Measurements from ENCODE around the gene HHAT. TPM values are rescaled to one million over a fixed set of nuclear protein-coding genes. Genes with fewer than 3 reads are reported as not detected.

The HHAT gene
- total and polyA plus RNA-seq, 2 donors (not counting 3 experiments of a cell fraction or from before 2014, with no cell fraction given): 2.4 to 4.3 TPM

- Histone ChIP-seq H3K27ac (ENCODE audit: insufficient read depth, low read depth, low read length) (no peak overlapping the region), H3K9ac (replicated peaks; ENCODE audit: extremely low read depth, insufficient read depth, low read length) (no peak overlapping the region), H3K4me2 (ENCODE audit: insufficient read depth, low read length) (no peak overlapping the region), H3K9me1 (replicated peaks; ENCODE audit: control insufficient read depth, extremely low read depth, insufficient read depth, low read length) (no peaks in the 10 kb centered on the region), H3K36me3 (ENCODE audit: control insufficient read depth in 2 of 2, extremely low read depth in 1 of 2, insufficient read depth in 2 of 2, low read length in 2 of 2) (no peaks in the 10 kb centered on the region), H3K9me3 (replicated peaks; ENCODE audit: control insufficient read depth, insufficient read depth, low read length) (no peaks in the 10 kb centered on the region), H3K27me3 (ENCODE audit: control insufficient read depth in 2 of 2, insufficient read depth in 2 of 2, low read length in 2 of 2) (no peaks in the 10 kb centered on the region), H2AFZ (ENCODE audit: low read depth, low read length) (no peak overlapping the region), H3K4me3 (replicated peaks in 1 of 3; ENCODE audit: insufficient read depth in 1 of 3, low read depth in 1 of 3, low read length in 3 of 3) (no peak overlapping the region), H4K20me1 (replicated peaks; ENCODE audit: control insufficient read depth, extremely low read depth, insufficient read depth, low read length) (no peaks in the 10 kb centered on the region), H3K79me2 (ENCODE audit: control insufficient read depth, insufficient read depth, low read length) (no peaks in the 10 kb centered on the region), H3K4me1 (ENCODE audit: control insufficient read depth, extremely low read depth, insufficient read depth, low read length) (no peaks in the 10 kb centered on the region)
- TF ChIP-seq MYC (IDR thresholded peaks at IDR 0.05; ENCODE audit: low read depth, low read length): no peak
- no peak for TF ChIP-seq EZH2 (IDR thresholded peaks at IDR 0.05; ENCODE audit: borderline replicate concordance, low read depth, low read length, severe bottlenecking)
- TF ChIP-seq FOS (IDR thresholded peaks at IDR 0.05; ENCODE audit: borderline replicate concordance, insufficient read depth, low read length): no peak
- TF ChIP-seq CTCF (IDR thresholded peaks at IDR 0.05; ENCODE audit: extremely low read depth in 1 of 2, insufficient read depth in 1 of 2, low read depth in 1 of 2, low read length in 2 of 2): no peak
- TF ChIP-seq POLR2A (IDR thresholded peaks at IDR 0.05; ENCODE audit: low read depth, low read length): no peak
- no peak for TF ChIP-seq MAX (IDR thresholded peaks at IDR 0.05; ENCODE audit: insufficient read depth, insufficient read length)
- FAIRE-seq (no peak), DNase-seq (ENCODE audit: low read depth, low spot score) (no peak)
- BruUV-seq (replicated peaks): no TSS peak
- intact Hi-C loops (cut with micrococcal nuclease) (no loop called here), dilution Hi-C loops (cut with MboI; ENCODE audit: extremely low pct_ligation_motif_present, low sequenced_read_pairs) (no loop called here)
- ChIA-PET POLR2A (interaction anchor here (0.6 kb wide), 1 partner anchor 679 kb away, joined by 3 read pairs; no protein-coding TSS in a partner anchor), CTCF (no interaction called here)
Measured at GRCh38 chr1:210516697-210517459, 188.2 kb downstream of the HHAT start.
